ENCODE results near the gene PITPNM1. TPM values are rescaled to one million over a fixed set of nuclear protein-coding genes. Genes with fewer than 3 reads are reported as not detected.
A peak's percentile ranks its signal among the peaks of the same experiment; 100 is the strongest.
"Not testable (repeated sequence)": the region's sequence is repeated elsewhere in the genome, so short reads cannot be mapped to it uniquely, and the experiment has no call there.

The PITPNM1 gene
- 10 to 100 TPM; 11.5 to 22.8 (median 11.7) TPM for polyA plus RNA-seq

DNA sequence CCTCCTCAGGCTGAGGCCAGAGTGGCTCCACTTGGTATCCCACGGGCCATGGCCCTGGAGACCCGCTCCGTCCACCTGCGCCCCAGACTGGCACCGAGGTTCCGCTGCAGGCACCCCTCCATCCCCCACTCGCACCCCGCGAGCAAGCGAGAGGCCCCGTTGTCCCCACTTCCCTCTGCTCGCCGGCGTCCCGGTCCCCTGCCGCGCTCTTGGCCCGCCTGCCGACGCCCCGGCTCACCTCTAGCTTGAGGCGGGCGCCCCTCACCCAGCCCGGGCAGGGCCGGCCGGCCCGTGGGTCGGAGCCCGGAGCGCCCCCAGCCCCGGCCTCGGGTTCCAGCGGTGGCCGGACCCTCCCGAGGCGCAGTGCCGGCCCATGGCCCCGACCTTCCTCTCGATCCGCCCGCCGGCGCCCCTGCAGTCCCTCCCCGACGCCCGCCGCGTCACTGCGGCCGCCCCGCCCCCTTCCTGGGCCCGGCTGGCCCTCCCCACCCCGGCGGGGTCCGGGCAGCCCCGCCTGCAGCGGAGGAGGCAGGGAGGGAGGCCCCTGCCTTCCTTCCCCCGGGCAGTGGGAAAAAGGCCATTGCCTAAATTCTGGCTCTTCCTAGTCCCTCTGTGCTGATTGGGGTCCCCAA lies at the start of gene PITPNM1:
TSS of gene PITPNM1 (minus strand) at position 414 of the 632 bp plus-strand sequence. CDS start 1,183 bp downstream, outside the sequence.
- WGBS, 3 donors, result 0 to 2% (median 1%) methylated on average over 55 to 58 of the region's 58 CpGs
- H3K27ac ChIP-seq (ENCODE audit: low read depth, low read length), result peak within 1 kb of the TSS; percentile 73

DNA sequence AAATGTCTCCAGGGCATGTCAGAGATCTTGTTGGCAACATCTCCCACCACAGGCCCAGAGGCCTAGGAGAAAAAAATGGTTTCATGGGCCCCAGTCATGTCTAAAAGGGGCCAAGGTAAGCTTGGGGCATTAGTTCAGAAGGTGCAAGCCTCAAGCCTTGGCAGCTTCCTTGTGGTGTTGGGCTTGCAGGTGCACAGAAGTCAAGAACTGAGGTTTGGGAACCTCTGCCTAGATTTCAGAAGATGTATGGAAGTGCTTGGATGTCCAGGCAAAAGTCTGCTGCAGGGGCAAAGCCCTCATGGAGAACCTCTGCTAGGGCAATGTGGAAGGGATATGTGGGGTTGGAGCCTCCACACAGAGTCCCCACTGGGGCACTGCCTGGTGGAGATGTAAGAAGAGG lies 46.5 kb upstream of the PITPNM1 start:
- H3K27ac ChIP-seq (ENCODE audit: low read depth, low read length), result not testable (repeated sequence)

DNA sequence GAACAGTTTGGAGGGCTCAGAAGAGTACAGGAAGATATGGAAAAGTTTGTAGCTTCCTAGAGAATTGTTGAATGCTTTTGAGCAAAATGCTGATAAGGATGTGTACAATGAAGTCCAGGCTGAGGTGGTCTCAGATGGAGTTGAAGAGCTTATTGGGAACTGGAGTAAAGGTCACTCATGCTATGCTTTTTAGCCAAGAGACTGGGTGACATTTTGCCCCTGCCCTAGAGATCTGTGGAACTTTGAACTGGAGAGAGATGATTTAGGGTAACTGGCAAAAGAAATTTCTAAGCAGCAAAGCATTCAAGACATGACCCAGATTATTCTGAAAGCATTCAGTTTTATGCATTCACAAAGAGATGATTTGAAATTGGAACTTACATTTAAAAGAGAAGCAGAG lies 46.0 kb upstream of the PITPNM1 start:
- no peak overlapping the region for H3K27ac ChIP-seq (ENCODE audit: low read depth, low read length)

DNA sequence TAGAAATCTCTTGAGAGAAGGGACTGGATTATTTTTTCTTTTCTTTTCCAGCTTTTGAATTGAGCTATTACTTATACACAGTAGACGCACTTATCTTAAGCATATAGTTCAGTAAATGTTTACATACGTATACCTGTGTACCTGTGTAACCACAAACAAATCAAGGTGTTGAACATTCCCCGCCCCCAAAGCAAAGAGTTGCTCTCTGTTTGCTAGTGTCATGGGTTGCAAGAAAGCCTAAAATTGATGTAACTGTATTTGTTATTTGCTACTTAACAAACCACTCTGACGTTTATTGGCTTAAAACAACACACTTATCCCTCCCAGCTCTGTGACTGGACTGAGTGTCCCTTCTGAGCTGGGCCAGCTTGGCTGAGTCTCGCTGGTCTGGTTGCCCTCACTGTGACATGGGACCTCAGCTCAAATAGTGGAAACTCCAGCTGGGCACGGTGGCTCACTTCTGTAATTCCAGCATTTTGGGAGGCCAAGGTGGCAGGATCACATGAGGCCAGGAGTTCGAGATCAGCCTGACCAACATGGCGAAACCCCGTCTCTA lies 43.5 kb upstream of the PITPNM1 start:
- no peak overlapping the region for H3K27ac ChIP-seq (ENCODE audit: low read depth, low read length)
- WGBS, 3 donors, result 84 to 89% (median 88%) methylated on average over 9 of the region's 9 CpGs

DNA sequence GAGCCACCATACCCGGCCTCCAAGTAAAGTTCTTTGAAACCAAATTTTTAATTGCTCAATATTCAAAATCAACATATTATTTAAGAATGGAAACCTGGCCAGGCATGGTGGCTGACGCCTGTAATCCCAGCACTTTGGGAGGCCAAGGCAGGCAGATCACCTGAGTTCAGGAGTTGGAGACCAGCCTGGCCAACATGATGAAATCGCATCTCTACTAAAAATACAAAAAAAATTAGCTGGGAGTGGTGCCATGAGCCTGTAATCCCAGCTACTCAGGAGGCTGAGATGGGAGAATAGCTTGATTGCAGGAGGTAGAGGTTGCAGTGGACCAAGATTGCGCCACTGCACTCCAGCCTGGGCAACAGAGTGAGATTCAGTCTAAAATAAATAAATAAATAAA lies 42.9 kb upstream of the PITPNM1 start:
- H3K27ac ChIP-seq (ENCODE audit: low read depth, low read length), result not testable (repeated sequence)
- WGBS, 3 donors, result 86 to 93% (median 90%) methylated on average over 4 of the region's 4 CpGs

DNA sequence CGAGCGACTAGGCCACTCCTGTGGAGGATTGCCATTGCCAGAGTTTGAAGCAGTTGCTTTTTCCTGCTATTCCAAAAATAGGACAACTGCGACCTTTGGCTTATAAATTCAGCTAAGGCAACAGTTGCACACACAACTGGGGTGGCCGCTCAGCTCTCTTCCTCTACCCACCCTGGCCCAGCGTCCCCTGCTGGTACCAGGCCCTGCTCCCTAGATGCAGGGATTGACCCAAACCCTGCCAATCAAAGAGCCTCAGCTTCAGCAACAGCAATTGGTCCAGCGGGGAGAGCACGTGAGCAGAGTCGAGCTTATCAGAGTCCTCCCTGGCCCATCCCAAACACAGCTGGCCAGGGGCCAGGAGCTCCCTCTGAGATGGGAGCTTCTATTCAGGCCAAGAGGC lies 40.1 kb upstream of the PITPNM1 start:
- 46 to 64% (median 59%) methylated on average over 8 of the region's 8 CpGs for WGBS, 3 donors
- no peak overlapping the region for H3K27ac ChIP-seq (ENCODE audit: low read depth, low read length)

DNA sequence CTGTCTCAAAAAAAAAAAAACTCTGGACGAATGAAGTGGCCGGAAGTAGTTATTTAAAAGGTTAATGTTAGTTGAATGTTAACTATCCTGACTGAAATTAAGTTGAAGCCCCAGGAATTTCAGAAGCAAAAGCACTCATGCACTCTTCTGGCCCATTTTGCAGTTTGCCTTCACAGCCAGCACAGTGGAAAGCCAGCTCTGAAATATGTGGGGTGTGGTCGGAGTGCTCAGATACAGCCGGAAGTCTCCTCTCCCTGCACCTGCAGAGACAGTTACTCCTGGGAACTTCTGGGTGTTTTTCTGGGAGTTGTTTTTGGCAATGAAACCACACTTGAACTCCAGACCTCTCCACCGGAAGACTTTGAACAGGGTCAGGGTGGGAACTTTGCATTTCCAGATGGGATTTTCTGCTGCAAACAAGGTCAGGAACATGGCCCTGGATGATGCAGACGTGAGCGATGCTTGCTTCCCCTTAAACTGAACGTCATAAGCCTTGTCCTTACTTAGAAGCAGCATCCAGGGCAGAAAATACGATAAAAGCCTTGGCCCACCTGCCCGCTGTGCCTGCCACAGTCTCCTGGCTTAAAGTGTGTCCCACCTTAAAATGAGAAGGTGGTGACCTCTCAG lies 39.6 kb upstream of the PITPNM1 start:
- 57 to 63% (median 61%) methylated on average over 10 of the region's 10 CpGs for WGBS, 3 donors
- H3K27ac ChIP-seq (ENCODE audit: low read depth, low read length), result no peak overlapping the region

DNA sequence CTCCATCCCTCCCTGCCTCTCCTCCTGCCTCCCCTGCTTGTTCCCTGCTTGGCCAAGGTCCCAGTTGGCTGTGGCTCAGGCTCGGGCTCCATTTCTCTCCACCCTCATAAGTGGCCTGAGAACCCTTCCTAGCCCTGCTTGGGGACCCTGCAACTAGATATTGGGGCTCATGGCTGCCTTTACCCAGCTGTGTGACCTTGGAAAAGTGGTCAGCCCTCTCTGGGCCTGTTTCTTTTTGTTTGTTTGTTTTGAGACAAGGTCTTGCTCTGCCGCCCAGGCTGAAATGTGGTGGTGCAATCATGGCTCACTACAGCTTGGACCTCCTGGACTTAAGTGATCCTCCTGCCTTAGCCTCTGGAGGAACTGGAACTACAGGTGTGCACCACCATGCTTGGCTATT lies 38.4 kb upstream of the PITPNM1 start:
- WGBS, 3 donors, result 29 to 71% (median 58%) methylated on average over 2 of the region's 2 CpGs
- H3K27ac ChIP-seq (ENCODE audit: low read depth, low read length), result no peak overlapping the region

DNA sequence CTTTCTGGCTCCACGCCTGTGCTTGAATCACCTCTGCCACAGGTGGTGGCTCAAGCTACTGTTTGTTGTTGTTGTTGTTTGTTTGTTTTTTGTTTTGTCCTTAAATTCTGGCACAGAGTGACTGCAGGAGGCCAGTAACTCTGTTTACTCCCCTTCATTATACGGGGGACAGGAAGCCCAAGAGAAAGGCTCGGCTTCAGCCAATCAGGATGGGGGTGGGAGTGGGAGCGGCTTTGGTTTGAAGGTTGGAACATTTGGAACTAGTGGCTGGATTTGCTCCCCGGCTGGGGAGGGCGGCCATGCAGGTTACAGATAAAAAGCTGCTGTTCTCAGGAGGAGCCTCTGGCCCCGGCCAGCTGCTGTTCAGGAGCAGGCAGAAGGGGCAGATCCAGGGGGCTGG lies 37.8 kb upstream of the PITPNM1 start:
- 59 to 73% (median 62%) methylated on average over 6 to 7 of the region's 7 CpGs for WGBS, 3 donors
- H3K27ac ChIP-seq (ENCODE audit: low read depth, low read length), result no peak overlapping the region

DNA sequence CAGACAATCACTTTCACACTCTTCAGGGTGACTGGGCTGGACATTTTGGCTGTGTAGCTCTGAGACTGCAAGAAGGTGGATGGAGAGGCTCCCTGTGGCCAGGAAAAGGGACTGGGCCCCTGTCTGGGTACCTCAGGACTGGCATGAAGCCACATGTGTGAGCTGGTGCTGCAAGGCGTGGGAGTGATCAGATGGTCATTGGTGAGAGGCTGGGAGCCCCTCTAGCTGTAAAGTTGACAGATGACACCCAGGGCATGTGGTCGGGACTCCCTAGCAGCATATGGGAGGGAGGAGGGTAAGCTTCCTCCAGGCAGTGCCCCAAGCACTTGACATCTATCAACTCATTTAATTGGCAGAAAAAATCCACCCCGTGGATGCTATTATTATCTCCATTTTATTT lies 37.0 kb upstream of the PITPNM1 start:
- H3K27ac ChIP-seq (ENCODE audit: low read depth, low read length), result no peak overlapping the region
- 72 to 81% (median 74%) methylated on average over 3 of the region's 3 CpGs for WGBS, 3 donors

DNA sequence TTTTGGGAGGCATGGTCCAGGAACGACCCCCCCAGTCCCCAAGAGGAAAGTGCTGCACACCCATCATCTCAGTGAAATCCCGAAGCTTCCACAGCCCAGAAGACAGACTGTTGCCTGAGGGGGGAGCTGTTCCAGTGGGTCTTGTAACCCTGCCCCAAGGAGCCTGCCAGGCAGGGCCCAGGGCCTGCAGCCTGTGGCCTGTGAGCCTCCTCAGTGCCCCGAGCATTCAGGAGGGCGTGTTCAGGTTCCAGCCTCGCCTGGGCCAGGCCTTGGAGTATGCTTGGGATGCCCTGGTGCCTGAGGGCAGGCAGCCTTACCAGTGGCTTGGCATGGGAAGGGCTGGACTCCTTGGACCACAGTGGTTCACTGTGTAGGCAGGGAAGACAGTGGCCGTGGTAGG lies 36.0 kb upstream of the PITPNM1 start:
- WGBS, 3 donors, result 86 to 95% (median 87%) methylated on average over 6 of the region's 6 CpGs
- H3K27ac ChIP-seq (ENCODE audit: low read depth, low read length), result no peak overlapping the region

DNA sequence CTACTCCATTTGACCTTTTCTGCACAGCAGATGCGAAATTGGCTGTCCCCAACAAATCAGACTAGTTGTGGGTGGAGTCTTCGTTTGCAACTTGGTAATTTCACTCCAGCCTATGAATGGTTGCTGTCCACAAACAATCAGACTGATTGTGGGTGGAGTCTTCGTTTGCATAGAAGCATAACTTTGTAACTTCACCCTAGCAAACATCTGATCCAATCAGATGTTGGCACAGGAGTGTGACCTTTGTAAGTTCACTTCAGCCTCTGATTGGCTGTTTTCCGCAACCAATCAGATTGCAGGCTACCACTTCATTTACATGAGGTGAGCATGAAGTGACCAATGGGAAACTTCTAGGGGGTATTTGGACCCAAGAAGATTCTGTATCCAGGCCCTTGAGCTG lies 34.4 kb upstream of the PITPNM1 start:
- 81 to 84% (median 84%) methylated on average over 4 of the region's 4 CpGs for WGBS, 3 donors
- no peak overlapping the region for H3K27ac ChIP-seq (ENCODE audit: low read depth, low read length)

DNA sequence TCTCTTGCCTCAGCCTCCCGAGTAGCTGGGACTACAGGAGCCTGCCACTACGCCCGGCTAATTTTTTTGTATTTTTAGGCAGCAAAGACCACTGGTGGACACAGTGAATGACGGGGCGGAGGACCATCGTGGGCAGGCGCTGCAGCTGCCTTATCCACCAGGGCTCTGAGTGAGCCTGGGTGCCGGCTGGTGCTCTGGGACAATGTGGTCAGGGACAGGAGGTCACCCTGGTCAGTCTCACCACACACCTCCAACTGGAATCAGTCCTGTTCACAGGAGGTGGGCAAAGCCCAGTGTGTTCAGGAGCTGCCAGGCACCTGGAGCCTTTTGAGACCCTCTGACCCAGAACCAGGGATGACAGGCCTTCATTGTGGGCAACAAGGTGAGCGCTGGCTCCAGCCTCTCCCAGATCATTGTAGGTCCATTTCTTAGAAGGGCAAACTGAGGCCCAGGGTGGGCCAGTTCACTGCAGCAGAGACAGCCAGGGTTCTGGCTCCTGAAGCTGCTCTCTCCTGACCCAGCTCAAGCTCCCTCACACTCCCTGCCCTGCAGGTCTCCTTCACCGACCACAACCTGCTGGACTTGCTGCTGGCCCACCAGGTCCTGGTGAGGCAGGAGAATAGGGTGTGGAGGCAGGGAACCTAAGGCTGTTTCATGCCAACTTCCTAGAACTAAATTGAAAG lies 33.8 kb upstream of the PITPNM1 start:
- 88 to 93% (median 89%) methylated on average over 10 of the region's 10 CpGs for WGBS, 3 donors
- H3K27ac ChIP-seq (ENCODE audit: low read depth, low read length), result no peak overlapping the region

DNA sequence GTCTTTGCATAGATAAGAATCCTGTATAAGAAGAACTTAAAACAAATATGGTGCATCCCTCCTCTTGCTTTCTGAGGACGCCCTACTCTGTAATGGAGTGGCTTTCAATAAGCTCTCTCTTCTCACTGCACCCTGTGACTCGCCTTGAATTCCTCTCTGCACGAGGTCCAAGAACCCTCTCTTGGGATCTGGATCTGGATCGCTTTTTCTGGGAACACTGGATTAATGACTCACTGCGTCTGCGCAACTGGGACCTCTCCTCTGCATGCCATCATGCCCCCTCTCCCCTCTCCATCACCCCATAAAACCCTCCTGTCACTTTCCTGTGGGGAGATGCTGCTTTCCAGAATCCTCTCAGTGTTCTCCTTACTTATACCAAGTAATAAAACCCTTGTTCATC lies 33.1 kb upstream of the PITPNM1 start:
- 61 to 80% (median 65%) methylated on average over 6 of the region's 6 CpGs for WGBS, 3 donors
- H3K27ac ChIP-seq (ENCODE audit: low read depth, low read length), result no peak overlapping the region

DNA sequence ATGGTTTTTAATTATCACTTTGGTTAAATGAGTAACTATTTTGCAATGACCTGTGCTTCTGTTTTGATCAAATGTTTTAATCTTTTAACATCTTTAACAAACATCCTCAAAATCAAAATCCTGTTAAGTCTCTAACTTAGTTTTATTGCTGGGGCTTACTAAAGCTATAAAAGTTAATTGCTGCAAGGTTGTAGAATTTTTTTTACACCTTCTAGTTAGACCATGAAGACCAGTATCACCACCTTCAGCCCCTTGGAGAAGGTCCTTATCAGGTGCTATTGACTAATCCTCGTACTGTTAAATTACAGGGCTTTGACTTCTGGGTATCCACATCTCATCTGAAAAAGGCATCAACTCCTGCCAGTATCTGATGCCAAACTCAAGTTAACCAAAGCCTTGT lies 30.4 kb upstream of the PITPNM1 start:
- WGBS, 3 donors, result 47 to 85% (median 78%) methylated on average over 1 of the region's 1 CpG

DNA sequence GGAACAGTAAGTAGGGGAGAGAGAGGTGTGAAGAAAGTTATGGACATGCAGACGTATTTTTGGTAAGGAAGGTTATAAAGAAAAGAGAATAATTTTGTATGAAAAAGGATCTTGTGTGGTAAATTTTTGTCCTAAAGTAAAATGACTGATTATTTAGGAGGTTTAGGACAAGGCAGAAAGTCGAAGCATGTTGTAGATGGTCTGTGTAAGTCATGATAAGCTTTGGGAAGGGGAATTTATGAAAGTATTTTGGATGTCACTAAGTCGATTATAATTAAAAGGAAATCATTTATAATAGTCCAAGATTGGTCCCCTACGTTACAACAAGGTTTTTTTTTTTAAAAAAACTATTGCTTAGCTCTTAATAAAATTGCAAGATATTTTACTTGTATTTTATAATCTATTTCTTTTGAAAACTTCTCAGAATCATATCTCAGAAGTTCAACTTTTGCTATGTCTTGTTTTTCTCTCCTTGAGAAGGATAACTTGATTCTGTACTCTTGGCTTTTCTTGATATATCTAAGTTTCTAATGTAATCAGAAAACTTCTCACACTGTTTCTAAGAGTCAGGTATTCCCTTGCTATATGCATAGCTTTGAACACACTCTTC lies 29.0 kb upstream of the PITPNM1 start:
- 33 to 38% (median 38%) methylated on average over 4 of the region's 4 CpGs for WGBS, 3 donors
- no peak overlapping the region for H3K27ac ChIP-seq (ENCODE audit: low read depth, low read length)

More for the DNA sequence above, 30.4 kb upstream of the PITPNM1 start:
- no peak overlapping the region for H3K27ac ChIP-seq (ENCODE audit: low read depth, low read length)

DNA sequence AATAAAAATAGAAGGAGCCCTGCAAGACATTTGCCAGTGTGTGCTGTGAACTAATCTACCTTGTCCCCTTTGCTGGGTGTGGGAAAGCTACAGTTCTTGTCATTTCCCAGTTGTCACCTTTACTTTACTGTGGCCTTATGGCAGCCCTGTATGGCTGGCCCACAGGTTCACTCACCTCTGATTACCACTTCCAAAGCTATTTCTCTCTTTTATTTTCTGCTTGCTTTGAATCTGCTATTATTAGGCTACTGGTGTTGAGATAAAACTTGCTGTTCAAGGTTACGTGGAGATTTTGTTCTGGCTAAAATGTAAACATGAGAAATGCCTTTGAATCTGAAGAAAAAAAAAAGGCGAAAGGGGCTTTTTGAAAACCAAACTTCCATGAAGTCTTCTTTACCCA lies 27.7 kb upstream of the PITPNM1 start:
- no peak overlapping the region for H3K27ac ChIP-seq (ENCODE audit: low read depth, low read length)
- WGBS, 3 donors, result 40 to 92% (median 92%) methylated on average over 2 of the region's 2 CpGs

DNA sequence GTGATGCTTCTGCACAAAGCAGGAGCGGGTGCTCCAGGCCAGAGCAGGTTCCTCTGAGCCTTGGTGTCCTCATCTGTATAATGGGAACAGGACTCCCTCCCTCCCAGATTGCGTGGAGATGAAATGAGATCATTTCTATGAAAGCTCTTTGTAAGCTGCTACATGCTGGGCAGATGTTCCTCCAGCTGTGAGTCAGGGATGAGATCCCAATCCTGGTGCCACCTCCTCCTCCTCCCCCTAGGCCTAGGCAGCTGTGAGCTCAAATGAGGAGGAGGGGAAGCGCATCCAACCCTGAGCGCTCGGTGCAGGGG lies 25.1 kb upstream of the PITPNM1 start:
- no peak overlapping the region for H3K27ac ChIP-seq (ENCODE audit: low read depth, low read length)
- WGBS, 3 donors, result 74 to 92% (median 87%) methylated on average over 5 of the region's 5 CpGs

DNA sequence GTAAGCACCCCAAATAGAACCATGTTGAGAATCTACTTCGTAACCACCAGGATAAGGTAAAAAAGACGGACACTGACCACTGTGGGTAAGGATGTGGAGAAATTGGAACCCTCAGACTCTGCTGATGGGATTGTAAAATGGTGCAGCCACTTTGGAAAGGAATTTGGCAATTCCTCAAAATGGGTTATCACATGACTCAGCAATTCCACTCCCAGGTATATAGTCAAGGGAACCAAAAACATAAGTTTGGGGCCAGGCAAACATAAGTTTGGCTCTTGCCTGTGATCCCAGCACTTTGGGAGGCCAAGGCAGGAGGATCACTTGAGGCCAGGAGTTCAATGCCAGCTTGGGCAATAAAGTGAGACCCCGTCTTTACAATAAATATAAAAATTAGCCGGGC lies 23.2 kb upstream of the PITPNM1 start:
- 89 to 96% (median 90%) methylated on average over 4 of the region's 4 CpGs for WGBS, 3 donors
- no peak overlapping the region for H3K27ac ChIP-seq (ENCODE audit: low read depth, low read length)
